Right lobe of liver (tissue), 4 donors: Measurements from ENCODE around the gene SBK2.

Source experiments
- POLR2A ChIP-seq: fragments of 450-650 bp; IDR thresholded peaks from one replicate; pipeline ENCODE4 v1.6.1; 2017; ENCODE audit warnings: antibody characterized with exemption, mild to moderate bottlenecking
- TF ChIP-seq, protein P1 (sequence below), 4 donors: fragments of 200-600 bp in 3 of 4; fragments of 450-650 bp in 1 of 4; IDR thresholded peaks; one replicate each; pipeline versions ENCODE4 v1.5.1 to v1.8.0; 2016 to 2022; ENCODE audit warnings: antibody characterized with exemption in 4 of 4, mild to moderate bottlenecking in 2 of 4
- donor health status: DM: no; HTN: no; CAD: no.
- donor health status: DM: no; HTN: no; CAD: no.
- donor health status: DM: no; HTN: yes; CAD: no.

DNA sequence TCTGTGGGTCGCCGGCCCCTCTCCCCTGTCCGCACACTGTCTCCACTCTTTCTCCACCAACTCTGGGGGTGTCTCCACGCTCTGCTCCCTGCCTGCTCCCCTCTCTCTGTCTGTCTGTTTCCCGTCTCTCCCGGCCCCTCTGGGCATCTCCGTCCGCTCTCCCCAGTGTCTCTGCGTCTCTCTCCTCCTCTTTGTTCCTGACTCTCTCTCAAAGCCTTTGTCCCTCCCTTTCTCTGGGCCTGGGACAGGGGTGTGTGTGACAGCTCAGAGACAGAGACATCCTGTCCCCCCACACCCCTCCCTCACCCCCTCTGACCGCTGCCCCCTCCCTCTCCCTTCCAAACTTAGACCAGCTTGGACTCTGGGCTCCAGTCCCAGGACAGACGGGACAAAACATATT, 9.1 kb upstream of the SBK2 start:
- no peak for TF ChIP-seq POLR2A
- TF ChIP-seq, protein P1, sequence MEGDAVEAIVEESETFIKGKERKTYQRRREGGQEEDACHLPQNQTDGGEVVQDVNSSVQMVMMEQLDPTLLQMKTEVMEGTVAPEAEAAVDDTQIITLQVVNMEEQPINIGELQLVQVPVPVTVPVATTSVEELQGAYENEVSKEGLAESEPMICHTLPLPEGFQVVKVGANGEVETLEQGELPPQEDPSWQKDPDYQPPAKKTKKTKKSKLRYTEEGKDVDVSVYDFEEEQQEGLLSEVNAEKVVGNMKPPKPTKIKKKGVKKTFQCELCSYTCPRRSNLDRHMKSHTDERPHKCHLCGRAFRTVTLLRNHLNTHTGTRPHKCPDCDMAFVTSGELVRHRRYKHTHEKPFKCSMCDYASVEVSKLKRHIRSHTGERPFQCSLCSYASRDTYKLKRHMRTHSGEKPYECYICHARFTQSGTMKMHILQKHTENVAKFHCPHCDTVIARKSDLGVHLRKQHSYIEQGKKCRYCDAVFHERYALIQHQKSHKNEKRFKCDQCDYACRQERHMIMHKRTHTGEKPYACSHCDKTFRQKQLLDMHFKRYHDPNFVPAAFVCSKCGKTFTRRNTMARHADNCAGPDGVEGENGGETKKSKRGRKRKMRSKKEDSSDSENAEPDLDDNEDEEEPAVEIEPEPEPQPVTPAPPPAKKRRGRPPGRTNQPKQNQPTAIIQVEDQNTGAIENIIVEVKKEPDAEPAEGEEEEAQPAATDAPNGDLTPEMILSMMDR (IDR thresholded peaks at IDR 0.05), result no peak
